HepG2 (cell line): Measurements from ENCODE around the gene UNC13D. TPM values are rescaled to one million over a fixed set of nuclear protein-coding genes. Genes with fewer than 3 reads are reported as not detected.

Experiments used
- ASH2L ChIP-seq: fragments of 300-600, 200-600 bp; sonication (generic); IDR thresholded peaks from 2 replicates; pipeline ENCODE4 v1.7.0; 2017; ENCODE audit warnings: low read depth, mild to moderate bottlenecking, moderate library complexity, mixed read lengths, low read length; ENCODE audit not compliant: insufficient read length
- MED8 ChIP-seq: sonication (generic); formaldehyde crosslinking; IDR thresholded peaks from 2 replicates; pipeline ENCODE4 v1.8.1; 2023; ENCODE audit warnings: mild to moderate bottlenecking, missing genetic modification reagents; ENCODE audit not compliant: insufficient replicate concordance
- MYC ChIP-seq: sonication (generic); formaldehyde crosslinking; IDR thresholded peaks from 2 replicates; pipeline ENCODE4 v1.9.0; 2021; ENCODE audit warnings: missing genetic modification reagents, borderline replicate concordance
- TBX2 ChIP-seq: sonication (generic); formaldehyde crosslinking; IDR thresholded peaks from 2 replicates; pipeline ENCODE4 v1.5.0; 2020; ENCODE audit warnings: missing genetic modification reagents, mild to moderate bottlenecking, borderline replicate concordance
- THAP11 ChIP-seq: IDR thresholded peaks from 2 replicates; pipeline ENCODE4 v1.6.1; 2016; ENCODE audit warnings: missing biosample characterization, missing genetic modification reagents
- ZMAT5 ChIP-seq: sonication (generic); formaldehyde crosslinking; IDR thresholded peaks from 2 replicates; pipeline ENCODE4 v1.5.0; 2020; ENCODE audit warnings: mild to moderate bottlenecking, low read depth, missing genetic modification reagents, borderline replicate concordance
- ZNF142 ChIP-seq: sonication (generic); formaldehyde crosslinking; IDR thresholded peaks from 2 replicates; pipeline ENCODE4 v1.4.0; 2020; ENCODE audit warnings: missing genetic modification reagents
- ZNF317 ChIP-seq: sonication (generic); formaldehyde crosslinking; IDR thresholded peaks from 2 replicates; pipeline ENCODE4 v1.5.0; 2020; ENCODE audit warnings: mild to moderate bottlenecking, missing genetic modification reagents
- ZNF510 ChIP-seq: sonication (generic); formaldehyde crosslinking; IDR thresholded peaks from 2 replicates; pipeline ENCODE4 v1.4.0; 2020; ENCODE audit warnings: low read depth, mild to moderate bottlenecking, missing genetic modification reagents
- ZNF572 ChIP-seq: sonication (generic); formaldehyde crosslinking; IDR thresholded peaks from 2 replicates; pipeline ENCODE4 v1.5.1; 2020; ENCODE audit warnings: mild to moderate bottlenecking, missing genetic modification reagents
- polyA plus RNA-seq, 8 experiments: library from polyadenylated mRNA; depleted of rRNA in 3 of 8; stranded (reverse) in 7 of 8; unstranded in 1 of 8; fragments of >200 nt; fragmentation: Illumina TruSeq in 4 of 8; extraction: Trizol in 4 of 8; gene quantifications; 2 replicates each; pipeline versions ENCODE4 v1.2.1 to v1.2.3, GENCODE V29; 2011 to 2016; ENCODE audit warnings: low read depth in 4 of 8, missing spikeins in 1 of 8, mixed read lengths in 1 of 8; ENCODE audit not compliant: insufficient read depth in 1 of 8
- total RNA-seq, 5 experiments: library from RNA; depleted of rRNA; stranded (reverse); fragments of >200 nt; fragmentation: Illumina TruSeq; extraction: Trizol; gene quantifications; 2 replicates each; pipeline ENCODE4 v1.2.3, GENCODE V29; 2016; ENCODE audit warnings: low read depth in 1 of 5
- TF ChIP-seq, protein P1 (sequence below): sonication (generic); formaldehyde crosslinking; conservative IDR thresholded peaks from 2 replicates; pipeline ENCODE4 v1.5.0; 2020; ENCODE audit warnings: missing genetic modification reagents
- TF ChIP-seq, protein P2 (sequence below): IDR thresholded peaks from 2 replicates; pipeline ENCODE4 v1.6.1; 2016; ENCODE audit warnings: missing compliant biosample characterization, missing genetic modification reagents, borderline replicate concordance
- TF ChIP-seq, protein P3 (sequence below): sonication (generic); formaldehyde crosslinking; IDR thresholded peaks from 2 replicates; pipeline ENCODE4 v1.4.0; 2020; ENCODE audit warnings: low read depth, missing genetic modification reagents
- TF ChIP-seq, protein P4 (sequence below): IDR thresholded peaks from 2 replicates; pipeline ENCODE4 v1.6.1; 2016; ENCODE audit warnings: low read depth, borderline replicate concordance

Gene UNC13D
- total and polyA plus RNA-seq, 2 of the 13 experiments (the other 11 are each of a cell fraction or from before 2014, with no cell fraction given): 29.7 to 42.7 TPM

DNA sequence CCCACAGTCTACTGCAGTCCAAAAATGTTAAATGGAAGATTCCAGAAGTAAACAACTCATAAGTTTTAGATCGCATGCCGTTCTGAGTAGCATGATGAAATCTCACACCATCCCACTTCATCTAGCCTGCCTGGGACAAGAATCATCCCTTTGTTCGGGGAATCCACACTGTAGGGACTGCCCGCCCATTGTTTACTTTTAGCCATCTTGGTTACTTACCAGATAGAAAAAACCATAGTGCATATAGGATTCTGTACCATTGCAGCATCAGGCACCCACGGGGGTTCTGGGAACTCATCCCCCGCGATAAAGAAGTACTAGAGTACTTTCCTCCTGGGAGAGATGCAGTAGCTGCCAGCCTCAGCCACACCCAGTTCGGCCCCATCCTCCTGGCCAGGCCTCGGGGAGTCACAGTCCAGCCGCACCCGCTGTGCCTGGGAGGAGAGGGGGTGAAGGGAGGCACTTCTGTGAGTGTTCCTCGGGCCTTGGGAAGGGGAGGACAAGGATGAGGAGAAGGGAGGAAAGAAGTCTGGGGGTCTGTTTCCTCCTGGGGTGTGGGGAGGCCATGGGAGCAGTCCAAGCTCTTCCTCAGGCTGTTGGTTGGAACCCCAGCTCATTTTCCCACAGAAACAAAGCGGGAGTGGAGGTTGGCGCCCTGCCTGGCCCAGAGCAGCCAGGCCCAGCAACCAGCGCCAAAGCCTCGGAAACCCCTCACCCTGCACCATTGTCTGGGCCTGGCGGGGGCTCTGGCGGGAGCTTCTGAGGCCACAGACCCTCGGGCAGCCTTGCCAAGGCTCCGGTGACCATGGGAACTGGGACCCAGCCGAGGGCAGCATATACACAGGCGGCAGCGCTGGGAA is 25.3 kb upstream of the UNC13D start (continued):
- TF ChIP-seq ZNF317 (CRISPR knock-in tag) (peak; percentile 50), ZMAT5 (no peak), ASH2L (no peak), ZNF510 (0 out of 2 replicates have a peak, but pooled peaks have one; percentile 23), MED8 (CRISPR knock-in tag) (peak; percentile 19), ZNF572 (CRISPR knock-in tag) (no peak), MYC (CRISPR knock-in tag) (peak; percentile 47), ZNF142 (CRISPR knock-in tag) (peak; percentile 43; the same call in 1 of the 2 replicates), TBX2 (peak; percentile 90), THAP11 (CRISPR knock-in tag) (peak; percentile 85)
- TF ChIP-seq, protein P1, sequence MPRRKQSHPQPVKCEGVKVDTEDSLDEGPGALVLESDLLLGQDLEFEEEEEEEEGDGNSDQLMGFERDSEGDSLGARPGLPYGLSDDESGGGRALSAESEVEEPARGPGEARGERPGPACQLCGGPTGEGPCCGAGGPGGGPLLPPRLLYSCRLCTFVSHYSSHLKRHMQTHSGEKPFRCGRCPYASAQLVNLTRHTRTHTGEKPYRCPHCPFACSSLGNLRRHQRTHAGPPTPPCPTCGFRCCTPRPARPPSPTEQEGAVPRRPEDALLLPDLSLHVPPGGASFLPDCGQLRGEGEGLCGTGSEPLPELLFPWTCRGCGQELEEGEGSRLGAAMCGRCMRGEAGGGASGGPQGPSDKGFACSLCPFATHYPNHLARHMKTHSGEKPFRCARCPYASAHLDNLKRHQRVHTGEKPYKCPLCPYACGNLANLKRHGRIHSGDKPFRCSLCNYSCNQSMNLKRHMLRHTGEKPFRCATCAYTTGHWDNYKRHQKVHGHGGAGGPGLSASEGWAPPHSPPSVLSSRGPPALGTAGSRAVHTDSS (CRISPR knock-in tag): no peak
- TF ChIP-seq, protein P2, sequence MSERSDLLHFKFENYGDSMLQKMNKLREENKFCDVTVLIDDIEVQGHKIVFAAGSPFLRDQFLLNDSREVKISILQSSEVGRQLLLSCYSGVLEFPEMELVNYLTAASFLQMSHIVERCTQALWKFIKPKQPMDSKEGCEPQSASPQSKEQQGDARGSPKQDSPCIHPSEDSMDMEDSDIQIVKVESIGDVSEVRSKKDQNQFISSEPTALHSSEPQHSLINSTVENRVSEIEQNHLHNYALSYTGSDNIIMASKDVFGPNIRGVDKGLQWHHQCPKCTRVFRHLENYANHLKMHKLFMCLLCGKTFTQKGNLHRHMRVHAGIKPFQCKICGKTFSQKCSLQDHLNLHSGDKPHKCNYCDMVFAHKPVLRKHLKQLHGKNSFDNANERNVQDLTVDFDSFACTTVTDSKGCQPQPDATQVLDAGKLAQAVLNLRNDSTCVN: peak; percentile 89; the same call in 1 of the 2 replicates
- TF ChIP-seq, protein P3, sequence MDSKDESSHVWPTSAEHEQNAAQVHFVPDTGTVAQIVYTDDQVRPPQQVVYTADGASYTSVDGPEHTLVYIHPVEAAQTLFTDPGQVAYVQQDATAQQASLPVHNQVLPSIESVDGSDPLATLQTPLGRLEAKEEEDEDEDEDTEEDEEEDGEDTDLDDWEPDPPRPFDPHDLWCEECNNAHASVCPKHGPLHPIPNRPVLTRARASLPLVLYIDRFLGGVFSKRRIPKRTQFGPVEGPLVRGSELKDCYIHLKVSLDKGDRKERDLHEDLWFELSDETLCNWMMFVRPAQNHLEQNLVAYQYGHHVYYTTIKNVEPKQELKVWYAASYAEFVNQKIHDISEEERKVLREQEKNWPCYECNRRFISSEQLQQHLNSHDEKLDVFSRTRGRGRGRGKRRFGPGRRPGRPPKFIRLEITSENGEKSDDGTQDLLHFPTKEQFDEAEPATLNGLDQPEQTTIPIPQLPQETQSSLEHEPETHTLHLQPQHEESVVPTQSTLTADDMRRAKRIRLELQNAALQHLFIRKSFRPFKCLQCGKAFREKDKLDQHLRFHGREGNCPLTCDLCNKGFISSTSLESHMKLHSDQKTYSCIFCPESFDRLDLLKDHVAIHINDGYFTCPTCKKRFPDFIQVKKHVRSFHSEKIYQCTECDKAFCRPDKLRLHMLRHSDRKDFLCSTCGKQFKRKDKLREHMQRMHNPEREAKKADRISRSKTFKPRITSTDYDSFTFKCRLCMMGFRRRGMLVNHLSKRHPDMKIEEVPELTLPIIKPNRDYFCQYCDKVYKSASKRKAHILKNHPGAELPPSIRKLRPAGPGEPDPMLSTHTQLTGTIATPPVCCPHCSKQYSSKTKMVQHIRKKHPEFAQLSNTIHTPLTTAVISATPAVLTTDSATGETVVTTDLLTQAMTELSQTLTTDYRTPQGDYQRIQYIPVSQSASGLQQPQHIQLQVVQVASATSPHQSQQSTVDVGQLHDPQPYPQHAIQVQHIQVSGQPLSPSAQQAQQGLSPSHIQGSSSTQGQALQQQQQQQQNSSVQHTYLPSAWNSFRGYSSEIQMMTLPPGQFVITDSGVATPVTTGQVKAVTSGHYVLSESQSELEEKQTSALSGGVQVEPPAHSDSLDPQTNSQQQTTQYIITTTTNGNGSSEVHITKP: peak; percentile 90
- TF ChIP-seq, protein P4, sequence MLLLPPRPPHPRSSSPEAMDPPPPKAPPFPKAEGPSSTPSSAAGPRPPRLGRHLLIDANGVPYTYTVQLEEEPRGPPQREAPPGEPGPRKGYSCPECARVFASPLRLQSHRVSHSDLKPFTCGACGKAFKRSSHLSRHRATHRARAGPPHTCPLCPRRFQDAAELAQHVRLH: peak; percentile 44; the same call in 1 of the 2 replicates
